Endodermal cell (in vitro differentiated cells): Measurements from ENCODE around the gene TSR1. TPM values are rescaled to one million over a fixed set of nuclear protein-coding genes. Genes with fewer than 3 reads are reported as not detected.

Source experiments
- DNase-seq: peaks from one replicate; pipeline ENCODE4 v3.0.0-alpha.2; 2017
- H3K27ac ChIP-seq: 2 replicates; pipeline ENCODE4 v1.5.1; 2013; ENCODE audit warnings: mild to moderate bottlenecking, low read depth, low read length, moderate library complexity
- H3K27me3 ChIP-seq: 2 replicates; pipeline ENCODE4 v1.6.1; 2013; ENCODE audit warnings: mild to moderate bottlenecking, low read length, moderate library complexity; ENCODE audit not compliant: insufficient read depth, control insufficient read depth, poor library complexity, severe bottlenecking
- H3K36me3 ChIP-seq: 2 replicates; pipeline ENCODE4 v1.7.0; 2013; ENCODE audit warnings: mild to moderate bottlenecking, low read length, moderate library complexity; ENCODE audit not compliant: control insufficient read depth, insufficient read depth
- H3K4me1 ChIP-seq: one replicate; pipeline ENCODE4 v1.7.0; 2013; ENCODE audit warnings: low read length; ENCODE audit not compliant: control insufficient read depth, insufficient read depth
- H3K4me3 ChIP-seq: 2 replicates; pipeline ENCODE4 v1.5.1; 2013; ENCODE audit warnings: mild to moderate bottlenecking, low read length, moderate library complexity
- H3K9ac ChIP-seq: 2 replicates; pipeline ENCODE4 v1.6.1; 2013; ENCODE audit warnings: mild to moderate bottlenecking, low read length, moderate library complexity; ENCODE audit not compliant: poor library complexity, severe bottlenecking; ENCODE audit errors: extremely low read depth
- H3K9me3 ChIP-seq: 2 replicates; pipeline ENCODE4 v1.6.1; 2013; ENCODE audit warnings: mild to moderate bottlenecking, low read length, moderate library complexity; ENCODE audit not compliant: control insufficient read depth
- H3K27ac Mint-ChIP-seq: 2 replicates; pipeline ENCODE4 v1.8.0; 2020; ENCODE audit warnings: mixed read lengths
- H3K27me3 Mint-ChIP-seq: 2 replicates; pipeline ENCODE4 v1.8.0; 2021; ENCODE audit warnings: mild to moderate bottlenecking, mixed read lengths; ENCODE audit not compliant: insufficient read depth
- H3K36me3 Mint-ChIP-seq: 2 replicates; pipeline ENCODE4 v1.8.0; 2020; ENCODE audit warnings: low read depth, mixed read lengths
- H3K4me1 Mint-ChIP-seq: 2 replicates; pipeline ENCODE4 v1.8.0; 2020; ENCODE audit warnings: mixed read lengths
- H3K4me3 Mint-ChIP-seq: 2 replicates; pipeline ENCODE4 v1.8.0; 2020; ENCODE audit warnings: mild to moderate bottlenecking, moderate library complexity, mixed read lengths
- H3K9me3 Mint-ChIP-seq: 2 replicates; pipeline ENCODE4 v1.8.0; 2020; ENCODE audit warnings: mild to moderate bottlenecking, mixed read lengths
- CTCF ChIP-seq: fragments of 200-600 bp; sonication (generic); conservative IDR thresholded peaks from 2 replicates; pipeline ENCODE4 v1.5.0; 2021; ENCODE audit warnings: antibody characterized with exemption, mild to moderate bottlenecking
- WGBS, 2 experiments: methylation state at CpG; one replicate each; pipeline versions ENCODE4 v1.1.5 to v1.1.7; 2013; ENCODE audit warnings: missing lambda C conversion rate in 2 of 2, mixed read lengths in 1 of 2; ENCODE audit not compliant: insufficient coverage in 1 of 2, insufficient read length in 1 of 2; 5-methylcytosine and 5-hydroxymethylcytosine counted together
- total RNA-seq, 2 donors: library from RNA; stranded (reverse); fragmentation: NEBNext Ultra II Directional in 1 of 2; extraction: Animal tissue kit (Norgen Biotek cat#: 25700) in 1 of 2; gene quantifications; 2 replicates in 1 of 2; 3 replicates in 1 of 2; pipeline ENCODE4 v1.2.1, GENCODE V29; 2021

TSR1 gene
- total RNA-seq, 2 donors from 2014 or later: 40.1 to 43.3 TPM

GRCh38 chr17:2344528-2344927 is 8.3 kb upstream of the TSR1 start:
- Mint-ChIP-seq H3K4me1 (peaks cover 12% of the 10 kb centered on the region), H3K4me3 (no peak overlapping the region), H3K27me3 (no peaks in the 10 kb centered on the region), H3K27ac (no peak overlapping the region), H3K36me3 (peaks cover 35% of the 10 kb centered on the region), H3K9me3 (no peaks in the 10 kb centered on the region)
- Histone ChIP-seq H3K27me3 (no peaks in the 10 kb centered on the region), H3K4me1 (peaks cover 5% of the 10 kb centered on the region), H3K27ac (no peak overlapping the region), H3K36me3 (peaks cover 24% of the 10 kb centered on the region), H3K4me3 (no peak overlapping the region), H3K9me3 (no peaks in the 10 kb centered on the region), H3K9ac (no peak overlapping the region)
- 96 to 97% methylated on average over 6 to 10 of the region's 10 CpGs for WGBS, 2 experiments
- no peak for DNase-seq
- TF ChIP-seq CTCF: no peak

GRCh38 chr17:2343421-2343820 is 7.2 kb upstream of the TSR1 start:
- no peaks in the 10 kb centered on the region for H3K27me3 ChIP-seq
- no peak overlapping the region for H3K27ac ChIP-seq
- H3K4me3 Mint-ChIP-seq: no peak overlapping the region
- H3K9me3 ChIP-seq: no peaks in the 10 kb centered on the region
- peaks cover 12% of the 10 kb centered on the region for H3K4me1 Mint-ChIP-seq
- TF ChIP-seq CTCF: no peak
- no peaks in the 10 kb centered on the region for H3K27me3 Mint-ChIP-seq
- H3K36me3 Mint-ChIP-seq: peaks cover 32% of the 10 kb centered on the region
- no peak overlapping the region for H3K9ac ChIP-seq
- H3K4me1 ChIP-seq: peaks cover 5% of the 10 kb centered on the region
- no peak for DNase-seq
- H3K9me3 Mint-ChIP-seq: no peaks in the 10 kb centered on the region
- peaks cover 24% of the 10 kb centered on the region for H3K36me3 ChIP-seq
- no peak overlapping the region for H3K27ac Mint-ChIP-seq
- 91 to 98% methylated on average over 5 of the region's 5 CpGs for WGBS, 2 experiments
- no peak overlapping the region for H3K4me3 ChIP-seq

GRCh38 chr17:2338315-2338657 is 2.0 kb upstream of the TSR1 start:
- WGBS, 2 experiments: 20 to 28% methylated on average over 2 to 5 of the region's 5 CpGs
- no peaks in the 10 kb centered on the region for H3K27me3 Mint-ChIP-seq
- Histone ChIP-seq H3K9me3 (no peaks in the 10 kb centered on the region), H3K27ac (peak overlapping the region; percentile 22), H3K4me1 (peaks cover 11% of the 10 kb centered on the region), H3K27me3 (no peaks in the 10 kb centered on the region), H3K9ac (peak overlapping the region; percentile 67), H3K36me3 (peaks cover 27% of the 10 kb centered on the region), H3K4me3 (peak overlapping the region; percentile 88)
- peak overlapping the region; percentile 22 for H3K27ac Mint-ChIP-seq
- DNase-seq: peak; percentile 82
- H3K36me3 Mint-ChIP-seq: peaks cover 19% of the 10 kb centered on the region
- no peak for TF ChIP-seq CTCF
- H3K4me3 Mint-ChIP-seq: no peak overlapping the region
- H3K4me1 Mint-ChIP-seq: peaks cover 14% of the 10 kb centered on the region
- no peaks in the 10 kb centered on the region for H3K9me3 Mint-ChIP-seq
